H1 (cell line): ENCODE measurements around the gene C20orf141. TPM values are rescaled to one million over a fixed set of nuclear protein-coding genes. Genes with fewer than 3 reads are reported as not detected.

Source experiments
- JUND ChIP-seq: IDR thresholded peaks from 2 replicates; pipeline ENCODE4 v1.6.1; 2011; ENCODE audit warnings: mild to moderate bottlenecking, improper control_type of control experiment, low read length
- MAFK ChIP-seq: IDR thresholded peaks from 2 replicates; pipeline ENCODE4 v1.6.1; 2012; ENCODE audit warnings: low read depth, mild to moderate bottlenecking, improper control_type of control experiment, low read length
- polyA plus RNA-seq, 7 experiments: library from polyadenylated mRNA; depleted of rRNA in 3 of 7; stranded (reverse) in 5 of 7; unstranded in 2 of 7; fragments of >200 nt in 5 of 7; fragments of 200-250 nt in 2 of 7; gene quantifications; 1 replicate in 5 of 7; 2 replicates in 1 of 7; 4 replicates in 1 of 7; pipeline versions ENCODE4 v1.2.1 to v1.2.3, GENCODE V29; 2011 to 2013; ENCODE audit warnings: missing spikeins in 2 of 7, mixed read lengths in 2 of 7
- total RNA-seq: library from RNA; stranded (reverse); fragmentation: NEBNext Ultra II Directional; extraction: Animal tissue kit (Norgen Biotek cat#: 25700); gene quantifications from 2 replicates; pipeline ENCODE4 v1.2.1, GENCODE V29; 2021

C20orf141 gene
- total and polyA plus RNA-seq, 2 of the 8 experiments (the other 6 are each of a cell fraction or from before 2014, with no cell fraction given) = not detected

- TF ChIP-seq JUND (no peak), MAFK (no peak)
Measured at GRCh38 chr20:2783908-2784566, 30.8 kb upstream of the C20orf141 start (continued).
